Hematopoietic multipotent progenitor cell treated with erythropoietin and hydrocortisone succinate and interleukin-3 and kit ligand, for 6 days (in vitro differentiated cells): ENCODE data around the gene PKD1.

Source experiments
- DNase-seq: peaks from one replicate; pipeline ENCODE4 v3.0.0-alpha.2; 2015

PKD1 gene

DNA sequence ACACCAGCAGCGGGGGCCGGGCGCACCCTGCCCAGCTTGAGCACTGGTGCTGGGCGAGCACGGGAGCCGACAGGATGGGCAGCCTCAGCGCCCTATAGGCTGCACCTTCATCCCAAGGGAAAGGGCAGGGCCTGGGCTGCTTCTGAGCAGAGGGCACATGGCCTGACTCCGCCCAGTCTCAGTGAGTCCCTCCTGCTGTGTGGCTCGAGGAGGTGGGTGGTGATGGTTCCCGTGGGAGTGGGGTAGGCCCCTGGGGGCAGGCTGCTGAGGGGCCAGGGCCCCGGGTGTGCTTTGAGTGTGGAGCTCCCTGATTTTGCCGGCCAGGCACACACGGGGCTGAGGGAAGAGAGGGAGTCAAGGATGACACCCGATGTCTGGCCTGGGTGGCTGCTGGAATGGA is 50.0 kb downstream of the PKD1 start:
- no peak for DNase-seq

- no peak for DNase-seq
These were observed 50.6 kb downstream of the PKD1 start for GRCh38 chr16:2084895-2085625.

GRCh38 chr16:2083876-2084780 is 51.6 kb downstream of the PKD1 start:
- DNase-seq, result no peak

DNA sequence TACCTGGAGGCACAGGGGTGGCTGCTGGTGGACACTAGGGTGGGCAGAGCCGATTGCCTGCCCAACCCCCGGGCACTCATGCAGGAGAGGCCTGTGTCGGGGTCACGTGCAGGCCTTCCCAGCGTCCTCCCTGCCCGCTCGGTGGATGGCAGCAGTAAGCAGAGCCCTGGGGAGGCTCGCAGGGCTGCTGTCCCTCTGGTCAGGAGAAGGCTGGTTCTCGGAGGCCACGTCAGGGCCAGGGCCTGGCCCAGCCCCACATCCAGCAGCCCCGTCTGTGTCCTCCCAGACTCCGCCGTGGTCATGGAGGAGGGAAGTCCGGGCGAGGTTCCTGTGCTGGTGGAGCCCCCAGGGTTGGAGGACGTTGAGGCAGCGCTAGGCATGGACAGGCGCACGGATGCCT is 52.3 kb downstream of the PKD1 start:
- no peak for DNase-seq

DNA sequence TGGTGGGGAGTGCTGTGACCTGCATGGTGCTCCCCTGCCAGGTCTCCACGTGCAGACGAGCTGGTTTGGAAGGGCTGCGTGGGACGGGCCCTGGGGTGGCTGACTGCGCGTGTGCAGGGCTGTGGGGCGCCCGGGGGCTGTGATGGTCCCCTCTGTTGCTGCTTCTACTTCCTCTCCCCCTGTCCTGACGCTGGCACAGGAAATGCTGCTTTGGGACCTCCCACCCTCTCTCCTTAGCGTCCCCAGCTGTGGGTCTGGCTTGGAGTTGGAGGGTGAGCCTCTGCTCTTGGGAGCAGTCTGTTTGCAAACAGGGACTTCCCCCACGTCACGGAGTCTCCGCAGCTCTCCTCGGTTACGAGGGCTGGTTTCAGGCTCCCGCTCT is 52.7 kb downstream of the PKD1 start:
- no peak for DNase-seq

- DNase-seq, result no peak
These were observed 53.3 kb downstream of the PKD1 start for GRCh38 chr16:2082171-2082982.

GRCh38 chr16:2081201-2082084 is 54.3 kb downstream of the PKD1 start:
- DNase-seq, result no peak

DNA sequence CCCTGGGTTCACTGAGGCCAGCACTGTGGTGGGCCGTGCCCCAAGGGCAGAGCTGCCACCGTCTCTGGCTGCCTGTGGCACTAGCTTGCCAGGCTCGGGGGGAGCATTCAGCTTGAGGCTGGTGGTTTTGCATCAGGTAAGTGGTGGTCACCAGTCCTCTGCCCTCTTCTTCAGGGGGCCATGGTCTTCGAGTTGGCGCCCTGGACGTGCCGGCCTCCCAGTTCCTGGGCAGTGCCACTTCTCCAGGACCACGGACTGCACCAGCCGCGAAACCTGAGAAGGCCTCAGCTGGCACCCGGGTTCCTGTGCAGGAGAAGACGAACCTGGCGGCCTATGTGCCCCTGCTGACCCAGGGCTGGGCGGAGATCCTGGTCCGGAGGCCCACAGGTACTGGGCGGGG is 55.7 kb downstream of the PKD1 start:
- no peak for DNase-seq

DNA sequence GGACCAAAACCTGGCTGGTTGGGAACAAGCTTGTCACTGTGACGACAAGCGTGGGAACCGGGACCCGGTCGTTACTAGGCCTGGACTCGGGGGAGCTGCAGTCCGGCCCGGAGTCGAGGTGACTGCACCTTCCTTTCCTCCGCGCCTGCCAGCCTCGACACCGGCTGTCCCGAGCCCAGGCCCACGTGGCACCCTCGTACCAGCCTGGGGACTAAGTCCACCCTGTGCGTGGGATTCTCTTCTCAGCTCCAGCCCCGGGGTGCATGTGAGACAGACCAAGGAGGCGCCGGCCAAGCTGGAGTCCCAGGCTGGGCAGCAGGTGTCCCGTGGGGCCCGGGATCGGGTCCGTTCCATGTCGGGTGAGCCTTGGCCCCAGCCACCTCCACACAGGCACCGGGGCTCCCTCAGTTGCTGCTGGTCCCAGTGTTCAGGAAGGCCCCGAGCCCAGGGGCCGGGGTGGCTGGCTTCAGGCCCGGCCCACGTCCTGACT is 56.3 kb downstream of the PKD1 start:
- DNase-seq, result no peak

- DNase-seq, result no peak
These were observed 57.0 kb downstream of the PKD1 start for GRCh38 chr16:2078691-2079090.

GRCh38 chr16:2078096-2078495 is 57.6 kb downstream of the PKD1 start:
- DNase-seq, result no peak

- no peak for DNase-seq
These were observed 58.0 kb downstream of the PKD1 start for GRCh38 chr16:2077696-2078095.

DNA sequence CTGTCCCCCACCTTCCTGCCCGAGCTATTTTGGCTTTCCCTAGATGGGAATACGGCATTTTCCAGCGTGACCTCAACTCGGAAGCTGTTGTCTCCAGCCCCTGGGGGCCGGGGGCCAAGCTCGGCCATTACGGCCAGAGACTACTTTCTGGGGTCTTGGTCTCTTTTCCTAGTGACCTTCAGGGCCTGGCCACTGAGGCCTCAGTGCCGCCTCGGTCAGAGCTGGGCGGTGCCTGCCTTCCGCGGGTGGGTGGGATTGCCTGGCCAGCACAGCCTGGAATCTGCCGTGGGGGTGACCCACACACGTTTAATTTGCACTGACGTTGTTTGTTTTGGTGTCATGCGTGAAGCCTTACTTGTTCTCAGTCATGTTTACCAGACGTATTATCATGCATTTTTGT is 58.7 kb downstream of the PKD1 start:
- no peak for DNase-seq

DNA sequence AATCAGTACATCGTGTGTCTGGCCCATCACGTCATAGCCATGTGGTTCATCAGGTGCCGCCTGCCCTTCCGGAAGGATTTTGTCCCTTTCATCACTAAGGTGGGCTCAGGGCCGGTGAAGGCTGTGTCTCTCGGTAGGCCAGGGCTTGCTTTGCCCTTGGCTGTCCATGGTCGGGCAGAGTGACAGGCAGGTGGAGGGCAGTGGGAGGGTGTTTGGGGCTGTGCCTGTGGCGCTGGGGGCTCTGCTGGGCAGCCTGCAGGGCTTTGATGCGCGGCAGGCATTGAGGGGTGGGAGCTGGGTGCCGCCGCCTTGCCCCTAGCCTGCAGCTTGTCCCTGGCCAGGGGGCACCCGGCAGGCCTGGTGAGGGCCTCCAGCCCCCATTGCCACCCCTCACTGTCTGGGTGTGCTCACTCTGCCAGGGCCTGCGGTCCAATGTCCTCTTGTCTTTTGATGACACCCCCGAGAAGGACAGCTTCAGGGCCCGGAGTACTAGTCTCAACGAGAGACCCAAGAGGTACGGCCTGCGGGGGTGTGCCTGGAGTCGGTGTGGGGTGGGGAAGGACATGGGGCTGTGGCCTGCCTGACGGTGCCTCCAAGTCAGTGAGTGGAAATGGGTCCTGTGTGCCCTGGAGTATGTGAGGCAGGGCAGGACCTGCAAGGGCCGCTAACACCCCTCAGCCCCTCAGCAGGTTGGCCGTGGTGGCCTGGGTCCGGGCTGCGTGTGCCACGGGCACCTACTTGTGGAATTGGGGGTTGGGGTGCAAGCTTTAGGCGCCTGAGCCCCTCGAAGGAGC is 59.4 kb downstream of the PKD1 start:
- no peak for DNase-seq

- DNase-seq, result no peak
These were observed 60.1 kb downstream of the PKD1 start for GRCh38 chr16:2075631-2076030.

- DNase-seq, result no peak
These were observed 61.6 kb downstream of the PKD1 start for GRCh38 chr16:2074071-2074470.

GRCh38 chr16:2072926-2073325 is 62.8 kb downstream of the PKD1 start:
- DNase-seq, result no peak

GRCh38 chr16:2071454-2072202 is 64.1 kb downstream of the PKD1 start:
- DNase-seq, result no peak

DNA sequence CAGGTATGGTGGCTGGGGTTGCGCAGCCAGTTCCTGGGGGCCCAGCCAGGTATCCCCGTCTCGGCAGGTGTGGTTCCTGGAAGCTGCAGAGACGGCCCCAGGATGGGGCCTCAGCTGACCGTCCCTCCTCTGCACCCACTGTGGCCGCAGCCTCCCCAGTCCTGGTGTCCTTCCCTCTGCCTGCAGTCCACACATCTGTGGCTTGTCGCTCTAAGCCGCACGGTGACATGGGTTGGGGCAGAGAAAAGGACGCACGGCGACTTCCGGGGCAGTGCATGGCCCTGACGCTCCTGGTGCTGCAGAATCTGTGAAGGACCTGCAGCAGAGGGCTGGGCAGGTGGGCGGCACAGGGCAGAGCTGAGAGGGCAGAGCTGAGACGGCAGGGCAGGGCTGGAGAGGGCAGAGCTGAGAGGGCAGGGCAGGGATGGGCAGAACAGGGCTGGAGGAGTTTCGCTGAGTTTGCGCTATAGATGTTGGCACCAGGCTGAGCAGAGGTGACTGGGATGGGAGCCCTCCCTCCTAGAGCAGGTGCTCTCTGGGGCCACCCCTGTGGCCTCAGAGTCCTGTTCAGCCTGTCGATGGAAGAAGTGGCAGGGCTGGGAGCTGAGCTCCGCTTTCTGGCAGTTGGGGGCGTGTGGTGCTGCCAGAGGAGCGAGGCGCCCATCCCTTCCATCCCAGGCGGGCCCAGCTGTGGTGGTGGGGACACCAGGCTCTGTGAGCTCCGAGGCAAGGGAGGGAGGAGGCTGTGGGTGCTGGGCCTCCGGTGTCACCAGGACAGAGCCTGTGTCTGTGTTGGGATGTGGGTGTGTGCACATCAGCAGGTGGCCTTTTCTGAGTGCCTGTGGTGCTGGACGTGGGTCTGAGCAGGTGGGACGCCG is 64.9 kb downstream of the PKD1 start:
- no peak for DNase-seq

- DNase-seq, result no peak
These were observed 69.6 kb downstream of the PKD1 start for GRCh38 chr16:2066139-2066538.
